DOHH2 (cell line): ENCODE measurements around the gene MBD5.

Experiments
- H3F3A ChIP-seq: fragments of 200-600 bp; sonication (generic), shearing (Covaris generic); 2 replicates; pipeline ENCODE4 v1.6.0; 2016; ENCODE audit warnings: antibody characterized with exemption, mild to moderate bottlenecking; ENCODE audit not compliant: control insufficient read depth, insufficient read depth
- H3K27ac ChIP-seq: fragments of 200-600 bp; sonication (generic); 2 replicates; pipeline ENCODE4 v1.5.1; 2014; ENCODE audit warnings: low read depth, mild to moderate bottlenecking, low read length, moderate library complexity
- H3K27me3 ChIP-seq: fragments of 200-600 bp; sonication (generic); 2 replicates; pipeline ENCODE4 v1.6.1; 2014; ENCODE audit warnings: mild to moderate bottlenecking, low read length, mixed read lengths; ENCODE audit not compliant: control insufficient read depth
- H3K36me3 ChIP-seq: fragments of 200-600 bp; sonication (generic); 2 replicates; pipeline ENCODE4 v1.6.1; 2014; ENCODE audit warnings: mild to moderate bottlenecking, low read length, moderate library complexity, mixed read lengths; ENCODE audit not compliant: control insufficient read depth
- H3K4me1 ChIP-seq: fragments of 200-600 bp; sonication (generic); 2 replicates; pipeline ENCODE4 v1.6.1; 2014; ENCODE audit warnings: mild to moderate bottlenecking, low read length, mixed read lengths; ENCODE audit not compliant: control insufficient read depth
- H3K4me2 ChIP-seq: fragments of 200-600 bp; sonication (generic); 2 replicates; pipeline ENCODE4 v1.6.0; 2014; ENCODE audit warnings: mild to moderate bottlenecking, low read length, moderate library complexity
- H3K4me3 ChIP-seq: fragments of 200-600 bp; sonication (generic); 2 replicates; pipeline ENCODE4 v1.5.1; 2014; ENCODE audit warnings: mild to moderate bottlenecking, low read length, mixed read lengths
- H3K79me2 ChIP-seq: fragments of 200-600 bp; sonication (generic); 2 replicates; pipeline ENCODE4 v1.6.1; 2014; ENCODE audit warnings: mild to moderate bottlenecking, low read length, mixed read lengths; ENCODE audit not compliant: control insufficient read depth
- H3K9me2 ChIP-seq: fragments of 200-600 bp; sonication (generic); replicated peaks from 2 replicates; pipeline ENCODE4 v1.6.1; 2014; ENCODE audit warnings: mild to moderate bottlenecking, low read length, mixed read lengths; ENCODE audit not compliant: control insufficient read depth
- H3K9me3 ChIP-seq: fragments of 200-600 bp; sonication (generic); 2 replicates; pipeline ENCODE4 v1.6.1; 2014; ENCODE audit warnings: antibody characterized with exemption, low read length, mixed read lengths; ENCODE audit not compliant: control insufficient read depth, insufficient read depth
- H4K20me1 ChIP-seq: fragments of 200-600 bp; sonication (generic); 2 replicates; pipeline ENCODE4 v1.6.0; 2014; ENCODE audit warnings: low read depth, mild to moderate bottlenecking, antibody characterized with exemption, low read length, moderate library complexity; ENCODE audit not compliant: control insufficient read depth, insufficient read depth
- EZH2phosphoT487 ChIP-seq: fragments of 200-600 bp; sonication (generic); IDR thresholded peaks from 2 replicates; pipeline ENCODE4 v1.6.1; 2017; ENCODE audit warnings: borderline replicate concordance, mild to moderate bottlenecking, antibody characterized with exemption, low read length, moderate library complexity, mixed read lengths
- TF ChIP-seq, protein P1 (sequence below): fragments of 200-600 bp; sonication (generic); IDR thresholded peaks from one replicate; pipeline ENCODE4 v1.5.1; 2014; ENCODE audit warnings: antibody characterized with exemption, mild to moderate bottlenecking, low read depth, low read length; ENCODE audit not compliant: poor library complexity, severe bottlenecking

The MBD5 gene

DNA sequence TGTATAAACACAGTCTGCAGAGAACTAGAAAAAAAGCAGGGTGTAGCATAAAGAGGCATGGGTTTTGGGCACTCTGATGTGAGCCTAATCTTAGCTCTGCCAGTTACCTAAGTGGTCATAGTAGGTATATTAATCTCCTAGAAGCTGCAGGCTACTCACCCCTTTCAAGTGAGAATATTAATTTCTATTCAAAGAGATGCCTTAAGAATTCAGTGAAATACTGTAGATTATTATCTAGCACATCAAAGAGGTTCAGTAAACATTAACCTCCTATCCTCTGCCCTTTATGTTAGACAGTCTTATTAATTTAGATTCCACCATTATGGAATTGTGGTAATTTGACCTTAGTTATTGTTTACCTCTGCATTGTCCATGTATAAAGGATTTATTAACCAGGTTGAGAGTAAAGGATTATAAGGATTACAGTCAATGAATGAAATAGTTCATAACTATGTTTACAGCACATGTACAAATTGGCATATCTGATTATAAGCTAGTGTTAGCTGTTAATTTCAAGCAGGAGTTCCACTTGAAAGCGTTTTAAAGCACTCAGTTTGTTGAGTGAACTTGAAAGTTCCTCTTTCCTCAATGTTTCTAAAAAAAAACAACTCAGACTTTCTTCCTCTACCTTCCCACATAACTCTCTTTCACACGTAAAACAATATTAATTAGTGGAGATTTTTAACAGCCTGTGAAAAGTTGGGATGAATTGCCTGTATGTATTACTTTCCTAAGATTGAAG lies 473.1 kb downstream of the MBD5 start:
- TF ChIP-seq, protein P1, sequence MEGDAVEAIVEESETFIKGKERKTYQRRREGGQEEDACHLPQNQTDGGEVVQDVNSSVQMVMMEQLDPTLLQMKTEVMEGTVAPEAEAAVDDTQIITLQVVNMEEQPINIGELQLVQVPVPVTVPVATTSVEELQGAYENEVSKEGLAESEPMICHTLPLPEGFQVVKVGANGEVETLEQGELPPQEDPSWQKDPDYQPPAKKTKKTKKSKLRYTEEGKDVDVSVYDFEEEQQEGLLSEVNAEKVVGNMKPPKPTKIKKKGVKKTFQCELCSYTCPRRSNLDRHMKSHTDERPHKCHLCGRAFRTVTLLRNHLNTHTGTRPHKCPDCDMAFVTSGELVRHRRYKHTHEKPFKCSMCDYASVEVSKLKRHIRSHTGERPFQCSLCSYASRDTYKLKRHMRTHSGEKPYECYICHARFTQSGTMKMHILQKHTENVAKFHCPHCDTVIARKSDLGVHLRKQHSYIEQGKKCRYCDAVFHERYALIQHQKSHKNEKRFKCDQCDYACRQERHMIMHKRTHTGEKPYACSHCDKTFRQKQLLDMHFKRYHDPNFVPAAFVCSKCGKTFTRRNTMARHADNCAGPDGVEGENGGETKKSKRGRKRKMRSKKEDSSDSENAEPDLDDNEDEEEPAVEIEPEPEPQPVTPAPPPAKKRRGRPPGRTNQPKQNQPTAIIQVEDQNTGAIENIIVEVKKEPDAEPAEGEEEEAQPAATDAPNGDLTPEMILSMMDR, result no peak
- no peak for TF ChIP-seq EZH2phosphoT487
- peak overlapping the region; percentile 44 for H3K4me3 ChIP-seq
- H3K4me2 ChIP-seq, result peak overlapping the region; percentile 67
- H3F3A ChIP-seq, result no peaks in the 10 kb centered on the region
- H3K79me2 ChIP-seq, result no peaks in the 10 kb centered on the region
- no peaks in the 10 kb centered on the region for H4K20me1 ChIP-seq
- H3K9me3 ChIP-seq, result no peaks in the 10 kb centered on the region
- H3K9me2 ChIP-seq, result no peaks in the 10 kb centered on the region
- H3K4me1 ChIP-seq, result peaks cover 43% of the 10 kb centered on the region
- H3K27me3 ChIP-seq, result no peaks in the 10 kb centered on the region
- H3K27ac ChIP-seq, result peak overlapping the region; percentile 60
- H3K36me3 ChIP-seq, result no peaks in the 10 kb centered on the region; the same call in 1 of the 2 replicates

GRCh38 chr2:148495586-148495985 lies 474.7 kb downstream of the MBD5 start:
- Histone ChIP-seq H3K4me1 (peaks cover 43% of the 10 kb centered on the region), H3K4me2 (peak overlapping the region; percentile 55), H4K20me1 (no peaks in the 10 kb centered on the region), H3F3A (no peaks in the 10 kb centered on the region), H3K9me2 (no peaks in the 10 kb centered on the region), H3K27me3 (no peaks in the 10 kb centered on the region), H3K79me2 (no peaks in the 10 kb centered on the region), H3K36me3 (no peaks in the 10 kb centered on the region; the same call in 1 of the 2 replicates), H3K9me3 (no peaks in the 10 kb centered on the region), H3K4me3 (no peak overlapping the region), H3K27ac (peak overlapping the region; percentile 38; the same call in 1 of the 2 replicates)
- TF ChIP-seq EZH2phosphoT487, result no peak
- TF ChIP-seq, protein P1, result no peak

GRCh38 chr2:148501545-148501944 lies 480.7 kb downstream of the MBD5 start:
- H3K9me3 ChIP-seq, result no peaks in the 10 kb centered on the region
- TF ChIP-seq, protein P1, result no peak
- TF ChIP-seq EZH2phosphoT487, result no peak
- no peaks in the 10 kb centered on the region for H3K79me2 ChIP-seq
- no peaks in the 10 kb centered on the region for H4K20me1 ChIP-seq
- no peaks in the 10 kb centered on the region for H3F3A ChIP-seq
- H3K36me3 ChIP-seq, result no peaks in the 10 kb centered on the region; the same call in 1 of the 2 replicates
- no peak overlapping the region for H3K4me2 ChIP-seq
- no peaks in the 10 kb centered on the region for H3K9me2 ChIP-seq
- peaks cover 3% of the 10 kb centered on the region for H3K4me1 ChIP-seq
- no peak overlapping the region for H3K4me3 ChIP-seq
- H3K27me3 ChIP-seq, result no peaks in the 10 kb centered on the region
- H3K27ac ChIP-seq, result no peak overlapping the region
